Right lobe of liver (tissue), 4 donors: ENCODE results near the gene ATXN10.

Experiments used
- CTCF ChIP-seq, 4 donors: fragments of 200-600 bp in 3 of 4; fragments of 450-650 bp in 1 of 4; IDR thresholded peaks; one replicate each; pipeline versions ENCODE4 v1.5.1 to v1.8.0; 2016 to 2022; ENCODE audit warnings: antibody characterized with exemption in 4 of 4, mild to moderate bottlenecking in 2 of 4
- POLR2A ChIP-seq: fragments of 450-650 bp; IDR thresholded peaks from one replicate; pipeline ENCODE4 v1.6.1; 2017; ENCODE audit warnings: antibody characterized with exemption, mild to moderate bottlenecking
- donor health status: DM: no; HTN: no; CAD: no.
- donor health status: DM: no; HTN: no; CAD: no.
- donor health status: DM: no; HTN: yes; CAD: no.

- peak; percentile 70 to 87 (median 81) for TF ChIP-seq CTCF (IDR thresholded peaks at IDR 0.05)
- no peak for TF ChIP-seq POLR2A
These were observed 192.5 kb downstream of the ATXN10 start for GRCh38 chr22:45863981-45864751.
